ENCODE results near the gene NUP43. TPM values are rescaled to one million over a fixed set of nuclear protein-coding genes. Genes with fewer than 3 reads are reported as not detected.

Gene NUP43
- polyA plus RNA-seq, 2 of the 4 experiments (the other 2 are of a cell fraction) = 20.0 to 40.3 TPM

DNA sequence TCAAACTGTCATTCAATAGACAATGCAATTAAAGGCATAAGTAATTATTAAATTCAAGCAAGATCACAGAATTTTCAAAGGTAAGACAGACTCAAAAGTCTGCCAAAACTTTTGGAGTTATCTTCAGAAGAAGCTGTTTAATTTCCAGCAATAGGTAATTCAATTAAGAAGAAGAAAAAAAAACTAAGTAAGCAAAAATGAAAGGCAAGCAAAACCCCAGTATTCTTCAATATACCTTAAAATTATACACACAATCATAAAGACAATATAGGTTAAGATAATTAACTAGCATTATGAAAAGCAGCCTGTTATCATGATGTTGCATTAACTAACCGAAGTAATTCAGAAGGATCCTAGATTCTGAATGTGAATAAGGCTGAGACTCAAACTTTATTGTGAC, 31.9 kb downstream of the NUP43 start:
- FAIRE-seq = no peak
- TF ChIP-seq KDM5A (IDR thresholded peaks at IDR 0.05) (no peak), MAFK (IDR thresholded peaks at IDR 0.05; ENCODE audit: partially characterized antibody) (peak; percentile 16), SREBF2 (IDR thresholded peaks at IDR 0.05) (no peak)
- no peak overlapping the region for H3K27ac ChIP-seq
- ATAC-seq = no peak
- no peak overlapping the region for H3K4me3 ChIP-seq
- POLR2A ChIA-PET = no interaction called here
- H3K4me1 ChIP-seq = peaks cover 7% of the 10 kb centered on the region; the same call in 1 of the 3 replicates
- H3K9me3 ChIP-seq = no peaks in the 10 kb centered on the region
- DNase-seq (ENCODE audit: low read depth in 1 of 2, low spot score in 1 of 2) = no peak
- no peak overlapping the region for H3K4me2 ChIP-seq
- CTCF ChIA-PET = interaction anchor here (1.2 to 1.6 kb wide), 2 partner anchors 9 to 10 kb away, joined by 4 read pairs; no protein-coding TSS in a partner anchor
- WGBS (ENCODE audit: missing lambda C conversion rate) = 73% methylated on average over 1 of the region's 1 CpG

GRCh38 chr6:149711711-149712110, 34.6 kb downstream of the NUP43 start:
- Histone ChIP-seq H3K4me2 (no peak overlapping the region), H3K9me3 (no peaks in the 10 kb centered on the region), H3K4me3 (no peak overlapping the region), H3K27ac (no peak overlapping the region), H3K4me1 (peaks cover 7% of the 10 kb centered on the region; the same call in 1 of the 3 replicates)
- ATAC-seq (no peak), FAIRE-seq (no peak), DNase-seq (ENCODE audit: low read depth in 1 of 2, low spot score in 1 of 2) (no peak)
- TF ChIP-seq, protein P1, sequence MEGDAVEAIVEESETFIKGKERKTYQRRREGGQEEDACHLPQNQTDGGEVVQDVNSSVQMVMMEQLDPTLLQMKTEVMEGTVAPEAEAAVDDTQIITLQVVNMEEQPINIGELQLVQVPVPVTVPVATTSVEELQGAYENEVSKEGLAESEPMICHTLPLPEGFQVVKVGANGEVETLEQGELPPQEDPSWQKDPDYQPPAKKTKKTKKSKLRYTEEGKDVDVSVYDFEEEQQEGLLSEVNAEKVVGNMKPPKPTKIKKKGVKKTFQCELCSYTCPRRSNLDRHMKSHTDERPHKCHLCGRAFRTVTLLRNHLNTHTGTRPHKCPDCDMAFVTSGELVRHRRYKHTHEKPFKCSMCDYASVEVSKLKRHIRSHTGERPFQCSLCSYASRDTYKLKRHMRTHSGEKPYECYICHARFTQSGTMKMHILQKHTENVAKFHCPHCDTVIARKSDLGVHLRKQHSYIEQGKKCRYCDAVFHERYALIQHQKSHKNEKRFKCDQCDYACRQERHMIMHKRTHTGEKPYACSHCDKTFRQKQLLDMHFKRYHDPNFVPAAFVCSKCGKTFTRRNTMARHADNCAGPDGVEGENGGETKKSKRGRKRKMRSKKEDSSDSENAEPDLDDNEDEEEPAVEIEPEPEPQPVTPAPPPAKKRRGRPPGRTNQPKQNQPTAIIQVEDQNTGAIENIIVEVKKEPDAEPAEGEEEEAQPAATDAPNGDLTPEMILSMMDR (IDR thresholded peaks at IDR 0.05) = no peak
- TF ChIP-seq RNF2 (IDR thresholded peaks at IDR 0.05; ENCODE audit: borderline replicate concordance, low read depth) (no peak), BCL3 (IDR thresholded peaks at IDR 0.05) (no peak)
- ChIA-PET CTCF (no interaction called here), POLR2A (interaction anchor here (0.7 kb wide), 1 partner anchor 1135 kb away, joined by 3 read pairs; no protein-coding TSS in a partner anchor)
- WGBS (ENCODE audit: missing lambda C conversion rate) = 94% methylated on average over 5 of the region's 5 CpGs

DNA sequence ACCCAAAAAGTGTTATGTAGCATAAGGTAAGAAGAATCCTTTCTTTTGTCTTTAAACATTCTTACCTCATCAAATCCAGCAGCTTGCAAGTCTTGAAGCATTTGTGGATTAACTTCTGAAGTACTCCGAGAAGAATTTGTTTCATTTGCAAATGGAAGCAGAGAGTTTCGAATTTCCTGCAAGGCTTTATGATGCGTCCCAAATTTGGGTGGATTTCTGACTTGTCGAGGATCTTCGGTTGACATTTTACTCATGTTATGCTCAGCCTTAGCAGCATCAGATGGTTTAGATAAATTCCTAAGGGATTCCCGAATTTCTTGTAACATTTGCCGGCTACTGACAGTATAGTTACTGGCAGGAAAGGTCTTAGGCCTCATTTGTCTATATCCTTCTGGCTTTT, 44.6 kb downstream of the NUP43 start:
- WGBS (ENCODE audit: missing lambda C conversion rate) = 86% methylated on average over 7 of the region's 7 CpGs
- CTCF ChIA-PET = no interaction called here
- POLR2A ChIA-PET = no interaction called here
- Histone ChIP-seq H3K4me3 (no peak overlapping the region), H3K4me2 (no peak overlapping the region), H3K27ac (no peak overlapping the region), H3K4me1 (no peaks in the 10 kb centered on the region), H3K9me3 (no peaks in the 10 kb centered on the region)
- no peak for TF ChIP-seq MAZ (IDR thresholded peaks at IDR 0.05; ENCODE audit: borderline replicate concordance, low read depth, low read length)
- TF ChIP-seq HOXB13 (CRISPR knock-in tag; IDR thresholded peaks at IDR 0.05; ENCODE audit: low read depth) = no peak
- DNase-seq (ENCODE audit: low read depth in 1 of 2, low spot score in 1 of 2) (no peak), FAIRE-seq (no peak), ATAC-seq (no peak)

DNA sequence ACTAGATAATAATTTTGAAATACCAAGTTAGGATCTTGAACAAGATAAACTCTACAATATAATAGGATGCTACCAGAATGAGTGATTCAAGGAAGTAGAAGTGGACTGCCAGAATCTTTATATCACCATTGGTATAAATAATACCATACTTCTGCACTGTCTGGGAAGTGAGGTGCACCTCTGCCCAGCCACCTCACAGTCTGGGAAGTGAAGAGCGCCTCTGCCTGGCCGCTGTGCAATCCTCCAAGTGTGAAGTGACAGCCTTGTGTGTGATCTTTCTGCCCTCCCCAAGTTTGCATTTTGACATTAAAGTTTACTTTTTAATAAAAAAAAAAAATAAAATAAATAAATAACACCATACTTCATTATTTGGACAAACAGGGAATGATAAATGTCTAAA, 47.2 kb downstream of the NUP43 start:
- TF ChIP-seq TP53 (CRISPR knock-in tag; IDR thresholded peaks at IDR 0.05) (no peak), JUN (IDR thresholded peaks at IDR 0.05) (no peak), CBX2 (IDR thresholded peaks at IDR 0.05; ENCODE audit: borderline replicate concordance, low read depth) (no peak), RNF2 (IDR thresholded peaks at IDR 0.05; ENCODE audit: borderline replicate concordance, low read depth) (no peak), RFX5 (IDR thresholded peaks at IDR 0.05) (no peak), HEYL (CRISPR knock-in tag; IDR thresholded peaks at IDR 0.05) (no peak), CBX8 (IDR thresholded peaks at IDR 0.05) (no peak)
- TF ChIP-seq, protein P1 (IDR thresholded peaks at IDR 0.05) = no peak
- TF ChIP-seq, protein P2, sequence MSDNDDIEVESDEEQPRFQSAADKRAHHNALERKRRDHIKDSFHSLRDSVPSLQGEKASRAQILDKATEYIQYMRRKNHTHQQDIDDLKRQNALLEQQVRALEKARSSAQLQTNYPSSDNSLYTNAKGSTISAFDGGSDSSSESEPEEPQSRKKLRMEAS (IDR thresholded peaks at IDR 0.05) = no peak
- CTCF ChIA-PET = no interaction called here
- DNase-seq (ENCODE audit: low read depth in 1 of 2, low spot score in 1 of 2) (peak in 1 of 2 experiments; percentile 5), ATAC-seq (no peak), FAIRE-seq (no peak)
- Histone ChIP-seq H3K4me3 (no peak overlapping the region), H3K27ac (no peak overlapping the region), H3K4me1 (no peaks in the 10 kb centered on the region), H3K4me2 (no peak overlapping the region), H3K9me3 (no peaks in the 10 kb centered on the region)
- WGBS (ENCODE audit: missing lambda C conversion rate) = 82% methylated on average over 2 of the region's 2 CpGs
- POLR2A ChIA-PET = interaction anchor here (0.6 kb wide), 1 partner anchor 17 kb away, joined by 3 read pairs; no protein-coding TSS in a partner anchor
